H9 (cell line): Measurements from ENCODE around the gene SDHB. TPM values are rescaled to one million over a fixed set of nuclear protein-coding genes. Genes with fewer than 3 reads are reported as not detected.

Experiments
- DNase-seq: peaks from one replicate; pipeline ENCODE4 v3.0.0-alpha.2; 2017
- H2AFZ ChIP-seq: one replicate; pipeline ENCODE4 v1.6.1; 2013; ENCODE audit warnings: mild to moderate bottlenecking, low read length, control low read depth, moderate library complexity
- H2AK5ac ChIP-seq: 2 replicates; pipeline ENCODE4 v1.6.1; 2013; ENCODE audit warnings: low read length, control low read depth, mixed read lengths; ENCODE audit not compliant: insufficient read length
- H2BK120ac ChIP-seq: one replicate; pipeline ENCODE4 v1.6.1; 2013; ENCODE audit warnings: low read depth, mild to moderate bottlenecking, low read length, control low read depth, inconsistent platforms; ENCODE audit not compliant: poor library complexity, severe bottlenecking
- H2BK12ac ChIP-seq: 2 replicates; pipeline ENCODE4 v1.6.1; 2013; ENCODE audit warnings: low read length, control low read depth, mixed read lengths, low read depth; ENCODE audit not compliant: insufficient read length
- H2BK15ac ChIP-seq: 2 replicates; pipeline ENCODE4 v1.6.1; 2013; ENCODE audit warnings: low read depth, low read length, control low read depth
- H2BK20ac ChIP-seq: one replicate; pipeline ENCODE4 v1.6.1; 2013; ENCODE audit warnings: low read depth, mild to moderate bottlenecking, low read length, control low read depth, inconsistent platforms; ENCODE audit not compliant: poor library complexity, severe bottlenecking
- H2BK5ac ChIP-seq: 2 replicates; pipeline ENCODE4 v1.6.1; 2013; ENCODE audit warnings: low read length, control low read depth, mixed read lengths; ENCODE audit not compliant: insufficient read length
- H3K14ac ChIP-seq: 2 replicates; pipeline ENCODE4 v1.6.1; 2013; ENCODE audit warnings: low read length, control low read depth; ENCODE audit not compliant: insufficient read depth
- H3K18ac ChIP-seq: 2 replicates; pipeline ENCODE4 v1.6.1; 2013; ENCODE audit warnings: low read depth, mild to moderate bottlenecking, mixed read lengths, low read length, control low read depth; ENCODE audit not compliant: insufficient read length
- H3K23ac ChIP-seq: 2 replicates; pipeline ENCODE4 v1.6.1; 2013; ENCODE audit warnings: low read length, control low read depth, mixed read lengths, low read depth; ENCODE audit not compliant: insufficient read length
- H3K23me2 ChIP-seq: 2 replicates; pipeline ENCODE4 v1.6.1; 2013; ENCODE audit warnings: low read depth, mild to moderate bottlenecking, mixed read lengths, low read length, control low read depth; ENCODE audit not compliant: insufficient read length, poor library complexity, severe bottlenecking
- H3K27ac ChIP-seq: 2 replicates; pipeline ENCODE4 v1.5.1; 2013; ENCODE audit warnings: low read length, control low read depth, mixed read lengths, low read depth; ENCODE audit not compliant: insufficient read length
- H3K27me3 ChIP-seq: 2 replicates; pipeline ENCODE4 v1.6.1; 2013; ENCODE audit warnings: low read length, control low read depth, inconsistent platforms; ENCODE audit not compliant: insufficient read depth
- H3K4ac ChIP-seq: 2 replicates; pipeline ENCODE4 v1.6.1; 2013; ENCODE audit warnings: low read depth, mild to moderate bottlenecking, control low read depth, inconsistent platforms, low read length, moderate library complexity
- H3K4me1 ChIP-seq: 2 replicates; pipeline ENCODE4 v1.6.1; 2013; ENCODE audit warnings: low read length, control low read depth, inconsistent platforms; ENCODE audit not compliant: insufficient read depth
- H3K4me2 ChIP-seq: 2 replicates; pipeline ENCODE4 v1.6.1; 2013; ENCODE audit warnings: low read length, control low read depth, mixed read lengths; ENCODE audit not compliant: insufficient read length, insufficient read depth
- H3K56ac ChIP-seq: 2 replicates; pipeline ENCODE4 v1.6.1; 2013; ENCODE audit warnings: low read depth, mild to moderate bottlenecking, mixed read lengths, low read length, control low read depth; ENCODE audit not compliant: insufficient read length
- H3K79me1 ChIP-seq: 2 replicates; pipeline ENCODE4 v1.6.1; 2013; ENCODE audit warnings: low read depth, mild to moderate bottlenecking, moderate library complexity, low read length, control low read depth, inconsistent platforms; ENCODE audit not compliant: insufficient read depth, poor library complexity, severe bottlenecking
- H3K79me2 ChIP-seq: 2 replicates; pipeline ENCODE4 v1.6.1; 2013; ENCODE audit warnings: low read length, control low read depth, inconsistent platforms; ENCODE audit not compliant: insufficient read depth
- H3K9ac ChIP-seq: 2 replicates; pipeline ENCODE4 v1.6.1; 2013; ENCODE audit warnings: low read length, control low read depth, mixed read lengths; ENCODE audit not compliant: insufficient read length; ENCODE audit errors: extremely low read depth
- H3K9me3 ChIP-seq: one replicate; pipeline ENCODE4 v1.6.1; 2013; ENCODE audit warnings: low read depth, low read length, inconsistent platforms; ENCODE audit not compliant: control insufficient read depth
- H3T11ph ChIP-seq: one replicate; pipeline ENCODE4 v1.6.1; 2013; ENCODE audit warnings: mild to moderate bottlenecking, low read length, control low read depth, inconsistent platforms
- H4K20me1 ChIP-seq: one replicate; pipeline ENCODE4 v1.6.1; 2013; ENCODE audit not compliant: control insufficient read depth, insufficient read length, insufficient read depth
- H4K5ac ChIP-seq: 2 replicates; pipeline ENCODE4 v1.6.1; 2013; ENCODE audit warnings: low read depth, mild to moderate bottlenecking, mixed read lengths, low read length, control low read depth; ENCODE audit not compliant: insufficient read length
- H4K8ac ChIP-seq: replicated peaks from 2 replicates; pipeline ENCODE4 v1.6.1; 2013; ENCODE audit warnings: low read length, control low read depth, mixed read lengths, low read depth; ENCODE audit not compliant: insufficient read length
- H4K91ac ChIP-seq: 2 replicates; pipeline ENCODE4 v1.6.1; 2013; ENCODE audit warnings: low read depth, mild to moderate bottlenecking, moderate library complexity, mixed read lengths, low read length, control low read depth; ENCODE audit not compliant: insufficient read length
- H3K27ac Mint-ChIP-seq, 3 experiments: 2 replicates in 2 of 3; 3 replicates in 1 of 3; pipeline ENCODE4 v1.8.0; 2020 to 2021; ENCODE audit warnings: mixed read lengths in 3 of 3, mild to moderate bottlenecking in 1 of 3, moderate library complexity in 1 of 3
- H3K27me3 Mint-ChIP-seq: 2 replicates; pipeline ENCODE4 v1.8.0; 2021; ENCODE audit warnings: low read depth, mild to moderate bottlenecking, moderate library complexity, mixed read lengths
- H3K36me3 Mint-ChIP-seq, 3 experiments: 2 replicates in 2 of 3; 3 replicates in 1 of 3; pipeline ENCODE4 v1.8.0; 2020 to 2021; ENCODE audit warnings: low read depth in 3 of 3, mixed read lengths in 3 of 3; ENCODE audit not compliant: insufficient read depth in 1 of 3
- H3K4me1 Mint-ChIP-seq, 2 experiments: 2 replicates each; pipeline ENCODE4 v1.8.0; 2020; ENCODE audit warnings: mixed read lengths in 2 of 2
- H3K4me3 Mint-ChIP-seq, 2 experiments: 2 replicates in 1 of 2; 3 replicates in 1 of 2; pipeline ENCODE4 v1.8.0; 2020 to 2021; ENCODE audit warnings: mild to moderate bottlenecking in 2 of 2, mixed read lengths in 2 of 2, moderate library complexity in 1 of 2
- H3K9me3 Mint-ChIP-seq, 2 experiments: 2 replicates in 1 of 2; 3 replicates in 1 of 2; pipeline ENCODE4 v1.8.0; 2020; ENCODE audit warnings: mild to moderate bottlenecking in 2 of 2, mixed read lengths in 2 of 2, moderate library complexity in 1 of 2
- CTCF ChIP-seq: fragments of 200-600 bp; sonication (generic); conservative IDR thresholded peaks from 3 replicates; pipeline ENCODE4 v1.8.0; 2021; ENCODE audit warnings: antibody characterized with exemption, mild to moderate bottlenecking
- WGBS: extraction: QIAGEN DNeasy Blood & Tissue Kit; methylation state at CpG from one replicate; pipeline ENCODE4 v1.1.7; 2013; ENCODE audit warnings: missing lambda C conversion rate, low lambda C conversion rate, mixed read lengths; ENCODE audit not compliant: insufficient read length; ENCODE audit errors: extremely low coverage; 5-methylcytosine and 5-hydroxymethylcytosine counted together
- total RNA-seq: library from RNA; stranded (reverse); gene quantifications from 2 replicates; pipeline ENCODE4 v1.2.1, GENCODE V29; 2021

Gene SDHB
- total RNA-seq, 1 experiment from 2014 or later = 77.5 TPM

GRCh38 chr1:17047924-17048323 is 5.9 kb downstream of the SDHB start:
- peaks cover 5% of the 10 kb centered on the region for H3K79me2 ChIP-seq
- no peak overlapping the region for H2BK12ac ChIP-seq
- H3K27ac ChIP-seq = no peak overlapping the region
- no peak overlapping the region for H2BK120ac ChIP-seq
- no peak overlapping the region for H4K91ac ChIP-seq
- TF ChIP-seq CTCF = no peak
- H3K18ac ChIP-seq = no peak overlapping the region
- Mint-ChIP-seq H3K4me3 (no peak overlapping the region), H3K4me1 (peaks cover 7 to 17% of the 10 kb centered on the region in 2 experiments), H3K9me3 (no peaks in the 10 kb centered on the region), H3K27ac (no peak overlapping the region), H3K36me3 (peaks cover 4 to 42% (median 25%) of the 10 kb centered on the region in 3 experiments; a peak in 5 of 7 replicates), H3K27me3 (no peaks in the 10 kb centered on the region)
- H3K9ac ChIP-seq = no peak overlapping the region
- no peak for DNase-seq
- H3K4me1 ChIP-seq = peaks cover 5% of the 10 kb centered on the region; the same call in 1 of the 2 replicates
- no peak overlapping the region for H2BK5ac ChIP-seq
- no peak overlapping the region for H3T11ph ChIP-seq
- H2AK5ac ChIP-seq = no peak overlapping the region
- H3K14ac ChIP-seq = no peak overlapping the region
- H3K9me3 ChIP-seq = no peaks in the 10 kb centered on the region
- H3K4me2 ChIP-seq = no peak overlapping the region
- H3K56ac ChIP-seq = no peak overlapping the region
- no peak overlapping the region for H2AFZ ChIP-seq
- no peak overlapping the region for H2BK15ac ChIP-seq
- H3K23ac ChIP-seq = no peak overlapping the region
- H3K4ac ChIP-seq = no peak overlapping the region
- no peaks in the 10 kb centered on the region for H3K23me2 ChIP-seq
- H4K20me1 ChIP-seq = no peaks in the 10 kb centered on the region
- H4K5ac ChIP-seq = no peak overlapping the region
- peaks cover 9% of the 10 kb centered on the region for H3K79me1 ChIP-seq
- no peak overlapping the region for H2BK20ac ChIP-seq
- no peak overlapping the region for H4K8ac ChIP-seq
- WGBS = no CpG with 5 or more reads among the region's 5 CpGs
- H3K27me3 ChIP-seq = peaks cover 2% of the 10 kb centered on the region; the same call in 1 of the 2 replicates
